ENCODE data around the gene CRYAA.

GRCh38 chr21:43211072-43211759, 42.4 kb downstream of the CRYAA start:
- no peak for TF ChIP-seq CTCF (IDR thresholded peaks at IDR 0.05)
- no peak for TF ChIP-seq SMC3 (IDR thresholded peaks at IDR 0.05)
- TF ChIP-seq RCOR1 (IDR thresholded peaks at IDR 0.05; ENCODE audit: low read depth, low read length): no peak
- no peak for TF ChIP-seq EP300 (IDR thresholded peaks at IDR 0.05)
- TF ChIP-seq POLR2A (IDR thresholded peaks at IDR 0.05; ENCODE audit: low read length): no peak
- TF ChIP-seq JUNB (IDR thresholded peaks at IDR 0.05): no peak
- no peak for TF ChIP-seq KDM1A (IDR thresholded peaks at IDR 0.05; ENCODE audit: low read depth)
- no peak for TF ChIP-seq ESRRA (IDR thresholded peaks at IDR 0.05; ENCODE audit: borderline replicate concordance, low read length)
- TF ChIP-seq REST (IDR thresholded peaks at IDR 0.05): no peak

Data from A549 (cell line).